GM12891 (cell line): ENCODE data around the gene HTRA3.

ENCODE experiments used
- POLR2A ChIP-seq: IDR thresholded peaks from 2 replicates; pipeline ENCODE4 v1.6.1; 2011; ENCODE audit warnings: low read depth, low read length, control low read depth
- TAF1 ChIP-seq: IDR thresholded peaks from 2 replicates; pipeline ENCODE4 v1.6.1; 2011; ENCODE audit warnings: low read depth, low read length, control low read depth

- TF ChIP-seq TAF1, result no peak
- no peak for TF ChIP-seq POLR2A
Observed at GRCh38 chr4:8338351-8338961, 68.9 kb downstream of the HTRA3 start.
